ENCODE data around the gene CYP2C19.
"Not testable (repeated sequence)": the region's sequence is repeated elsewhere in the genome, so short reads cannot be mapped to it uniquely, and the experiment has no call there.

CYP2C19 gene

GRCh38 chr10:94889123-94889522 lies 126.6 kb downstream of the CYP2C19 start:
- no peak for DNase-seq

GRCh38 chr10:94890264-94891022 lies 128.0 kb downstream of the CYP2C19 start:
- no peak for DNase-seq

GRCh38 chr10:94898414-94898813 lies 135.9 kb downstream of the CYP2C19 start:
- not testable (repeated sequence) for DNase-seq

- DNase-seq = no peak
These were observed 139.6 kb downstream of the CYP2C19 start for GRCh38 chr10:94902080-94902479.

GRCh38 chr10:94902570-94902969 lies 140.1 kb downstream of the CYP2C19 start:
- no peak for DNase-seq
